ENCODE data around the gene BICDL1. TPM values are rescaled to one million over a fixed set of nuclear protein-coding genes. Genes with fewer than 3 reads are reported as not detected.

BICDL1 gene
- total and polyA plus RNA-seq, 2 donors (not counting 3 experiments of a cell fraction or from before 2014, with no cell fraction given) = 0.19 TPM; not detected in 1

- no peak overlapping the region for H3K27ac ChIP-seq (ENCODE audit: insufficient read depth, low read depth, low read length)
- dilution Hi-C loops (cut with MboI; ENCODE audit: extremely low pct_ligation_motif_present, low sequenced_read_pairs) = no loop called here
- no peak for FAIRE-seq
- DNase-seq (ENCODE audit: low read depth, low spot score) = no peak
- no peaks in the 10 kb centered on the region for H4K20me1 ChIP-seq (replicated peaks; ENCODE audit: control insufficient read depth, extremely low read depth, insufficient read depth, low read length)
- H3K9ac ChIP-seq (replicated peaks; ENCODE audit: extremely low read depth, insufficient read depth, low read length) = no peak overlapping the region
- POLR2A ChIA-PET = no interaction called here
- H3K27me3 ChIP-seq (ENCODE audit: control insufficient read depth in 2 of 2, insufficient read depth in 2 of 2, low read length in 2 of 2) = no peaks in the 10 kb centered on the region
- intact Hi-C loops (cut with micrococcal nuclease) = no loop called here
- BruUV-seq (replicated peaks) = no TSS peak
- H3K4me1 ChIP-seq (ENCODE audit: control insufficient read depth, extremely low read depth, insufficient read depth, low read length) = no peaks in the 10 kb centered on the region
- no peaks in the 10 kb centered on the region for H3K79me2 ChIP-seq (ENCODE audit: control insufficient read depth, insufficient read depth, low read length)
- no peaks in the 10 kb centered on the region for H3K9me3 ChIP-seq (replicated peaks; ENCODE audit: control insufficient read depth, insufficient read depth, low read length)
- TF ChIP-seq, protein P1, sequence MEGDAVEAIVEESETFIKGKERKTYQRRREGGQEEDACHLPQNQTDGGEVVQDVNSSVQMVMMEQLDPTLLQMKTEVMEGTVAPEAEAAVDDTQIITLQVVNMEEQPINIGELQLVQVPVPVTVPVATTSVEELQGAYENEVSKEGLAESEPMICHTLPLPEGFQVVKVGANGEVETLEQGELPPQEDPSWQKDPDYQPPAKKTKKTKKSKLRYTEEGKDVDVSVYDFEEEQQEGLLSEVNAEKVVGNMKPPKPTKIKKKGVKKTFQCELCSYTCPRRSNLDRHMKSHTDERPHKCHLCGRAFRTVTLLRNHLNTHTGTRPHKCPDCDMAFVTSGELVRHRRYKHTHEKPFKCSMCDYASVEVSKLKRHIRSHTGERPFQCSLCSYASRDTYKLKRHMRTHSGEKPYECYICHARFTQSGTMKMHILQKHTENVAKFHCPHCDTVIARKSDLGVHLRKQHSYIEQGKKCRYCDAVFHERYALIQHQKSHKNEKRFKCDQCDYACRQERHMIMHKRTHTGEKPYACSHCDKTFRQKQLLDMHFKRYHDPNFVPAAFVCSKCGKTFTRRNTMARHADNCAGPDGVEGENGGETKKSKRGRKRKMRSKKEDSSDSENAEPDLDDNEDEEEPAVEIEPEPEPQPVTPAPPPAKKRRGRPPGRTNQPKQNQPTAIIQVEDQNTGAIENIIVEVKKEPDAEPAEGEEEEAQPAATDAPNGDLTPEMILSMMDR (IDR thresholded peaks at IDR 0.05; ENCODE audit: extremely low read depth in 1 of 2, insufficient read depth in 1 of 2, low read depth in 1 of 2, low read length in 2 of 2) = no peak
- no peak for TF ChIP-seq MYC (IDR thresholded peaks at IDR 0.05; ENCODE audit: low read depth, low read length)
- H2AFZ ChIP-seq (ENCODE audit: low read depth, low read length) = no peak overlapping the region
- CTCF ChIA-PET = no interaction called here
- H3K36me3 ChIP-seq (ENCODE audit: control insufficient read depth in 2 of 2, extremely low read depth in 1 of 2, insufficient read depth in 2 of 2, low read length in 2 of 2) = peaks cover 26 to 65% of the 10 kb centered on the region in 2 experiments
- no peak overlapping the region for H3K4me2 ChIP-seq (ENCODE audit: insufficient read depth, low read length)
- no peak overlapping the region for H3K4me3 ChIP-seq (replicated peaks in 1 of 3; ENCODE audit: insufficient read depth in 1 of 3, low read depth in 1 of 3, low read length in 3 of 3)
- H3K9me1 ChIP-seq (replicated peaks; ENCODE audit: control insufficient read depth, extremely low read depth, insufficient read depth, low read length) = no peaks in the 10 kb centered on the region
Observed at GRCh38 chr12:120139958-120140357, 150.9 kb downstream of the BICDL1 start.

GRCh38 chr12:120140603-120141002, 151.6 kb downstream of the BICDL1 start:
- dilution Hi-C loops (cut with MboI; ENCODE audit: extremely low pct_ligation_motif_present, low sequenced_read_pairs) = no loop called here
- H3K79me2 ChIP-seq (ENCODE audit: control insufficient read depth, insufficient read depth, low read length) = no peaks in the 10 kb centered on the region
- TF ChIP-seq MYC (IDR thresholded peaks at IDR 0.05; ENCODE audit: low read depth, low read length) (no peak), GATA2 (IDR thresholded peaks at IDR 0.05; ENCODE audit: insufficient read depth, insufficient read length, low read depth, low read length) (no peak), POLR2A (IDR thresholded peaks at IDR 0.05; ENCODE audit: low read depth, low read length) (no peak)
- FAIRE-seq (no peak), DNase-seq (ENCODE audit: low read depth, low spot score) (no peak)
- CTCF ChIA-PET = no interaction called here
- no peaks in the 10 kb centered on the region for H3K4me1 ChIP-seq (ENCODE audit: control insufficient read depth, extremely low read depth, insufficient read depth, low read length)
- no peaks in the 10 kb centered on the region for H3K9me3 ChIP-seq (replicated peaks; ENCODE audit: control insufficient read depth, insufficient read depth, low read length)
- no TSS peak for BruUV-seq (replicated peaks)
- intact Hi-C loops (cut with micrococcal nuclease) = no loop called here
- H2AFZ ChIP-seq (ENCODE audit: low read depth, low read length) = no peak overlapping the region
- H3K27ac ChIP-seq (ENCODE audit: insufficient read depth, low read depth, low read length) = no peak overlapping the region
- H3K9ac ChIP-seq (replicated peaks; ENCODE audit: extremely low read depth, insufficient read depth, low read length) = no peak overlapping the region
- H3K4me3 ChIP-seq (replicated peaks in 1 of 3; ENCODE audit: insufficient read depth in 1 of 3, low read depth in 1 of 3, low read length in 3 of 3) = no peak overlapping the region
- peaks cover 26 to 68% of the 10 kb centered on the region in 2 experiments for H3K36me3 ChIP-seq (ENCODE audit: control insufficient read depth in 2 of 2, extremely low read depth in 1 of 2, insufficient read depth in 2 of 2, low read length in 2 of 2)
- H4K20me1 ChIP-seq (replicated peaks; ENCODE audit: control insufficient read depth, extremely low read depth, insufficient read depth, low read length) = no peaks in the 10 kb centered on the region
- no peaks in the 10 kb centered on the region for H3K9me1 ChIP-seq (replicated peaks; ENCODE audit: control insufficient read depth, extremely low read depth, insufficient read depth, low read length)
- H3K4me2 ChIP-seq (ENCODE audit: insufficient read depth, low read length) = no peak overlapping the region
- POLR2A ChIA-PET = no interaction called here
- no peaks in the 10 kb centered on the region for H3K27me3 ChIP-seq (ENCODE audit: control insufficient read depth in 2 of 2, insufficient read depth in 2 of 2, low read length in 2 of 2)

Data from endothelial cell of umbilical vein (primary cell).